NCI-H146 (cell line): ENCODE measurements around the gene TECPR1.

Experiments
- DNase-seq: peaks from one replicate; lab custom pipeline; 2025; lab: John Stamatoyannopoulos, UW

Gene TECPR1

GRCh38 chr7:98211676-98212531 lies 40.1 kb downstream of the TECPR1 start:
- DNase-seq: no peak

- peak; percentile 80 for DNase-seq
Measured at GRCh38 chr7:98211221-98211675, 40.8 kb downstream of the TECPR1 start, which contains the start of gene BHLHA15. Gene BHLHA15, plus strand, starts transcription at chr7:98211439. Its CDS starts 871 bp downstream, at chr7:98212310.

- peak; percentile 50 for DNase-seq
Measured at GRCh38 chr7:98210513-98211220, 41.4 kb downstream of the TECPR1 start.

GRCh38 chr7:98209166-98209920 lies 42.7 kb downstream of the TECPR1 start:
- DNase-seq: no peak

- no peak for DNase-seq
Measured at GRCh38 chr7:98206451-98207330, 45.3 kb downstream of the TECPR1 start.

GRCh38 chr7:98205162-98205845 lies 46.7 kb downstream of the TECPR1 start:
- DNase-seq: peak; percentile 70

- no peak for DNase-seq
Measured at GRCh38 chr7:98204670-98205069, 47.4 kb downstream of the TECPR1 start.

- no peak for DNase-seq
Measured at GRCh38 chr7:98203964-98204605, 47.9 kb downstream of the TECPR1 start.

GRCh38 chr7:98203261-98203963 lies 48.6 kb downstream of the TECPR1 start:
- DNase-seq: no peak

GRCh38 chr7:98202367-98203195 lies 49.5 kb downstream of the TECPR1 start:
- DNase-seq: no peak

- DNase-seq: no peak
Measured at GRCh38 chr7:98200364-98200763, 51.7 kb downstream of the TECPR1 start.

GRCh38 chr7:98199131-98199530 lies 52.9 kb downstream of the TECPR1 start:
- DNase-seq: no peak

GRCh38 chr7:98196706-98197605 lies 55.1 kb downstream of the TECPR1 start:
- no peak for DNase-seq

- DNase-seq: no peak
Measured at GRCh38 chr7:98194672-98195457, 57.2 kb downstream of the TECPR1 start.

GRCh38 chr7:98194186-98194585 lies 57.8 kb downstream of the TECPR1 start:
- no peak for DNase-seq

- no peak for DNase-seq
Measured at GRCh38 chr7:98193474-98194180, 58.4 kb downstream of the TECPR1 start.
